ENCODE measurements around the gene SLC4A1AP. TPM values are rescaled to one million over a fixed set of nuclear protein-coding genes. Genes with fewer than 3 reads are reported as not detected.

SLC4A1AP gene
- total and polyA plus RNA-seq, 9 of the 15 experiments (the other 6 are each of a cell fraction or from before 2014, with no cell fraction given) = 8.1 to 40.5 (median 35.3) TPM

- TF ChIP-seq JUND (IDR thresholded peaks at IDR 0.05; ENCODE audit: borderline replicate concordance, low read depth, low read length) (peak; percentile 34; the same call in 1 of the 2 replicates), JUND (tag; IDR thresholded peaks at IDR 0.05; ENCODE audit: borderline replicate concordance, low read depth, low read length) (no peak; the same call in 2 of the 3 replicates), MAZ (CRISPR knock-in tag; conservative IDR thresholded peaks at IDR 0.05 in 1 of 2, IDR thresholded peaks at IDR 0.05 in 1 of 2) (peak; percentile 6 to 15; a peak in 1 of 4 replicates), E2F4 (CRISPR knock-in tag; IDR thresholded peaks at IDR 0.05; ENCODE audit: low read depth) (no peak), SPI1 (IDR thresholded peaks at IDR 0.05; ENCODE audit: borderline replicate concordance, low read depth, low read length) (no peak), ZNF589 (CRISPR knock-in tag; IDR thresholded peaks at IDR 0.05; ENCODE audit: low read depth) (no peak), CEBPG (CRISPR knock-in tag; IDR thresholded peaks at IDR 0.05) (peak; percentile 67; the same call in 1 of the 2 replicates), CEBPG (tag; conservative IDR thresholded peaks at IDR 0.05 in 1 of 2, IDR thresholded peaks at IDR 0.05 in 1 of 2) (peak in 1 of 2 experiments; percentile 72; a peak in 2 of 4 replicates), FOXP1 (CRISPR knock-in tag; IDR thresholded peaks at IDR 0.05) (no peak), IRF9 (tag; IDR thresholded peaks at IDR 0.05) (no peak), REST (IDR thresholded peaks at IDR 0.05; ENCODE audit: borderline replicate concordance) (peak; percentile 84), REST (CRISPR knock-in tag; IDR thresholded peaks at IDR 0.05; ENCODE audit: low read depth) (no peak), RB1 (IDR thresholded peaks at IDR 0.05; ENCODE audit: low read depth) (peak; percentile 23; the same call in 1 of the 2 replicates), ZHX1 (conservative IDR thresholded peaks at IDR 0.05; ENCODE audit: low read length) (no peak)
Observed at GRCh38 chr2:27703638-27704341, 40.1 kb downstream of the SLC4A1AP start (continued).
